ENCODE data around the gene UBR3.
"Not testable (repeated sequence)": the region's sequence is repeated elsewhere in the genome, so short reads cannot be mapped to it uniquely, and the experiment has no call there.

UBR3 gene

GRCh38 chr2:169867579-169867978 lies 40.3 kb downstream of the UBR3 start:
- no peak for DNase-seq (ENCODE audit: low read depth)

DNA sequence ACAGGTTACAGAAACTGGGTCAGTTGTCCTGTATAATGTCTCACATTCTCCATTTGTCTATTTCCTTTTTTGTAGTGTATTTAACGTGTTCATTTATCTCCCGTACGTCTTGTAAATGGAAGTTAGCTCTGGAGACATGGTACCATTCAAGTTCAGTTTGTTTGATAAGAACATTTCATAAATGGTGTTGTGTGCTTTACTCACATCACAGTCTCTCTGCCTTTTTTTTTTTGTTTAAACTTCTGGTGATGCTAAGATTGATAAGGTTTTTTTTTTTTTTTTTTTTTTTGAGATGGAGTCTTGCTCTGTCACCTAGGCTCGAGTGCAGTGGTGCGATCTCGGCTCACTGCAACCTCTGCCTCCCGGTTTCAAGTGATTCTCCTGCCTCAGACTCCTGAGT lies 41.7 kb downstream of the UBR3 start:
- no peak for DNase-seq (ENCODE audit: low read depth)

- DNase-seq (ENCODE audit: low read depth) = not testable (repeated sequence)
Observed at GRCh38 chr2:169871369-169871768, 44.1 kb downstream of the UBR3 start.

DNA sequence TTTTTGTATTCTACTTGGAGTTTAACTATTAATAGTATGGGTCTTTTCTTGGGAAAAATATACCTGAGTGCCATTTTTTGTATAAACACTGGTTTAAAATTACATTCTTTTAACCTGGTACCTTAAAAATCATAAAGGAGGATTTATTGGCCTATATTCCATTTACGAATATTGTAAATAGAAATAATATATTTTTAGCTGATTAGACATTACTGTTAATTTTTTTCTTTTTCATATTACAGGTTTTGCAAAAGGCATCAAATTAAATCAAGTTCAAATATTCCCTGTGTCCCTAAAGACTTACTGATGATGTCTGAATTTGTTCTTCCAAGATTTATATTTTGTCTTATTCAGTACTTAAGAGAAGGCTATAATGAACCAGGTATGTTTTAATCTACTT lies 44.7 kb downstream of the UBR3 start:
- no peak for DNase-seq (ENCODE audit: low read depth)

GRCh38 chr2:169877398-169877797 lies 50.1 kb downstream of the UBR3 start:
- DNase-seq (ENCODE audit: low read depth) = no peak

DNA sequence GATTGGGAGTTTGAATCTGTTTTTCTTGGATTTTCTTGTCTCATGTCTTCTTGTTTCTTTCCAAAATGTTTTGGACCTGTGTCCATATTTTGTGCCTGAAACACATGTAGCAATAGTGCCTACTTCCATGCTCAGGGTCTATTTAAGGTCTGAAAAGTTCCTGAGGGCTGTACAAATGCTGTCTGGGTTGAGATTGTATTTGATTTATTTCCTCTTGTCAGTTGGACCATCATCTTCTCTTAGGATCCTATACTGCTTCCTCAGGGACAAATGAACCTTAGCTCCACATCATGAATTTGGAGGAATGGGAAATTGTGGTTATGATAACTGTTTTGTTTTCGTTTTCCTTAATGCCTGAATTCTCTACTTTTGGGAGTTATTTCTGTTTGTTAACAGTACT lies 59.9 kb downstream of the UBR3 start:
- DNase-seq (ENCODE audit: low read depth) = no peak

DNA sequence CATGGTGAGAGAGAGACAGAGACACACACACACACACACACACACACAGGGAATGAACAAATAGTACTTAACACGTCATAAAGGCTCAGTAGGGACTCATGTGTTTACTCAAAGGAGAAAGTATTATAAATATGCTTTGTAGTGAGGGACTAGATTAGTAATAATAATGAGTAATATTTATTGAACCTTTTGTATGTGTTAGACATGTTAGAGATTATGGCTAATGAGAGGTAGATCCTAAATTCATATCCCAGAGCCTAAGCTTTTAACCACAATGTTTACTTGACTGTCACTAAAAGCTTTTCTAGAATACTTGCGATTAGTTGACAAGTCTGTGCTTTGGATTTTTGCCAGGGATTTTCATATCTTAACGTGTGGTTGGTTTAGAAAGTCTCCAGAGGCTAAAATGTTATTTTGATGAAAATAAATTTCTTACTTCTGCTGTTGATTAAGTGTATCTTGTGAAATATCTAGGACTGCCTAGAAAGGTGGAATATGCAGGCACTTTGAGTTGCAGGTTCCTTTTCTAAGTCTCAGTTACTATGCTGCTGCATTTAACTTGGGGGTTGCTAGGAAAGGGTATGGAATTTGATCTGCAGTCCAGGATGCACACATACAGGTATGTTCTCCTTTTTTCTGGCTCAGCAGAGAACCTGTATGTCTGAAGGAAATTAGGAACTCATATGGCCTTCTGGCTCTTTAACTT lies 64.5 kb downstream of the UBR3 start:
- DNase-seq (ENCODE audit: low read depth) = no peak

DNA sequence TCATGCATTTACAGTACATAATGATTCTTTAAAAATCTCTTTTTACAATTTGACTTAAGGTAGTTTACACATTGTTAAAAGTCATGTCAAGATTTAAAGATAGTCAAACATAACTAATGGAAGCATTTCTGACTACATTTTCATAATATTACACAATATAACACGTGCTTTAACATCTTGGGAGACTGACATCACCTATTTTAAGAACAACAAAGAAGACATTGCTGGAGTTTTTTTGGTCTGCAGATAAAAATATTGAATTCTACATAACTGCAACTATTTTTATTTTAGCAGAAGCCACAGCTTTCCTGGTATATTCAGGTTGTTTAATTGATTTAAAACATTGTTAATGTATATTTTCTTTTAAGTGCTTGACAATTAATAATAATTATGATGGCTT lies 65.7 kb downstream of the UBR3 start:
- DNase-seq (ENCODE audit: low read depth) = no peak

DNA sequence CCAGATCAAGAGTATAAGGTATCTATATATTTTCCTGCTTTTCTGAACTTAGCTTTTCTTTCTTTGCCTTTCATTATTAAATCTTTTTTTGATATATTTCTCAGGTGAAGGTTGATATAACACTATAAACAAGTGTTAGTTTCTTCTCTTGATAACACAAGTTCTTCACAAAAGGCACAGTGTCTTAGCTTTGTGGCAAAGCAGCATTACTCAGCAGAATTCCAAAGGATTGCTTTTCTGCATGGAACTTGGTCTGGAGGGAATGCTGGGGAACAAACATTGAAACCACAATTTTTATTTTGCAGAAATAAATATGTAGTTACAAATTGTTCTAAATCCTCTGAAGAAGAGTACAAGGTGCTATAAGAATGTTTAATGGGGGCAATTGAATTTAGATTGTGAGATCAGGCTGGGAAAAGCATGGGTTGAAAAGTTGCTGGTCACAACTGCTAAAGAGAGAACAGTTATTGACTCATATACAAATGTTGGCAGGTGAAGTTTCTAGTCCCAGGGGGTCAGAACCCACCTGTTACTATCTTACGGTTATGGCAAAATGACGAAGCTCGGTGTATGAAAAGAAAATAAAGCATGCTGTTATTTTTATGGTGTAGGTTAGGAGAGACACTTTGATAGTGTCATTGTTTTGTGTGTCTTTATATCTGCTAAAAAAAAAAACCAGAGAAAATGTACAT lies 68.2 kb downstream of the UBR3 start:
- DNase-seq (ENCODE audit: low read depth) = no peak

GRCh38 chr2:169897834-169898233 lies 70.6 kb downstream of the UBR3 start:
- no peak for DNase-seq (ENCODE audit: low read depth)

- not testable (repeated sequence) for DNase-seq (ENCODE audit: low read depth)
Observed at GRCh38 chr2:169900103-169900502, 72.8 kb downstream of the UBR3 start.

GRCh38 chr2:169900686-169901085 lies 73.4 kb downstream of the UBR3 start:
- no peak for DNase-seq (ENCODE audit: low read depth)

- no peak for DNase-seq (ENCODE audit: low read depth)
Observed at GRCh38 chr2:169906731-169907130, 79.5 kb downstream of the UBR3 start.

DNA sequence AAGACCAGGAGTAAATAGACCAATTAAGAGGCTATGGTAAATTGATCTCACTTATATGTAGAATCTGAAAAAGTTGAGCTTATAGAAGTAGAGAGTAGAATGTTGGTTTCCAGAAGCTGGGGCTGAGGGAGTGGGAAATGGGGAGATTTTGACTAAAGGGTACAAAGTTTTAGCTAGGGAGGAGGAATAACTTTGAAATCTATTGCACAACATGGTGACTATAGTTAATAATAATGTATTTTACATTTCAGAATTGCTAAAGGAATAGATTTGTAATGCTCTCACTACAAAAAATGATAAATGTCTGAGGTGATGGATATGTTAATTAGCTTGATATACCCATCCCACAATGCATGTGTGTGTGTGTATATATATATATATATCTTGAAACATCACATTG lies 82.1 kb downstream of the UBR3 start:
- no peak for DNase-seq (ENCODE audit: low read depth)

- DNase-seq (ENCODE audit: low read depth) = no peak
Observed at GRCh38 chr2:169910109-169910799, 83.0 kb downstream of the UBR3 start.

GRCh38 chr2:169911119-169911518 lies 83.9 kb downstream of the UBR3 start:
- no peak for DNase-seq (ENCODE audit: low read depth)

DNA sequence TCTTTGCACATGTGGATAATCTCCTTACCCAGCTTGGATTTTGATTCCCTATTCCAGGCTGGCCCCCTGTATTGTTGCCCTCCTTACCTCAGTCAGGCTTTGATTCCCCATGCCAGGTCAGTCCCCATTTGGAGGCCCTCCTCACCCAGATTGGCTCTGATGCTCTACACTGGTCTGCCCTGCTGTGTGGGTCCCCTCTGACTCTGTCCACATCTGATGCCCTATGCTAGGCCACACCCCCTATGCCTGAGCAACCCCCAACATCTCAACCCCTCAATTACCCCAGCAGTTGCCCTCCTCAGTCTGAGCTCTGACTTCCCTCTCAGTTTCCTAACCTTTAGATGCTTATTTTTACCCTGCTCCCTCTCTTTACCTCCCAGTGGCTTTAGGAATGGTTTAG lies 89.4 kb downstream of the UBR3 start:
- no peak for DNase-seq (ENCODE audit: low read depth)

DNA sequence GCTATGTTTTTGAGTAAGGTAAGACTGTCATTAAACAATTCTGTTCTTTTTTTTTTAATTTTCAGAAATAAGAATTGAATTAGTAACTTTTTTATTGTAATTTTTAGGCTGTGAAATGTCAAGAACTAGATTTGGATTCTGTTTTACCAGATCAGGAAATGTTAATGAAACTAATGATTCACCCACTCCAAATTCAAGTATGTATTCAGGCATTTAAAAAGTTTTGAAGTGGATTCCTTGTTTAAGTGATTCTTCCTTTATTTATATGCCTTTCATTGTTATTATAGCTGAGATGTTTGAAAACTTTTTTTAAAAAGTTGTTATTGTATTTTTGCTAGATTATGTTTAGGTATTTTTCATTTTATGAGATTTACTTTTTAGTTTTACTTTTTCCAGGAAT lies 96.7 kb downstream of the UBR3 start:
- DNase-seq (ENCODE audit: low read depth) = no peak

GRCh38 chr2:169925968-169926367 lies 98.7 kb downstream of the UBR3 start:
- no peak for DNase-seq (ENCODE audit: low read depth)

DNA sequence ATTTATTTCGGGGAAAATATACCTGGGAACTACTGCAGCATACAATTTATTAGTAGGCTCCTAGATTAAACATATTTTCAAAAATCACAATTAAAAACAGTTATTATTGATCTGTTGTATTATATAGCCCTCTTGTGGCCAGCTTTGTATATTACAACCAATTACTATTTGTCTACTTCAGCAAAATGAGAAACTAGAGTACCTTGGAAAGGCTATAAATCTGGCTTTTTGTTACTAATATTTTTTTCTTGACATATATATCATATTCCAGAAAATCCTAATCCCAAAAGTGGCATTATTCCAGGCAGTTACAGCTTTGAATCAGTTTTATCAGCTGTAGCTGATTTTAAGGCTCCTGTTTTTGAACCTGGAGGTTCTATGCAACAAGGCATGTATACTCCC lies 101.2 kb downstream of the UBR3 start:
- no peak for DNase-seq (ENCODE audit: low read depth)

- no peak for DNase-seq (ENCODE audit: low read depth)
Observed at GRCh38 chr2:169933124-169933711, 106.0 kb downstream of the UBR3 start.

- not testable (repeated sequence) for DNase-seq (ENCODE audit: low read depth)
Observed at GRCh38 chr2:169936652-169937051, 109.4 kb downstream of the UBR3 start.

DNA sequence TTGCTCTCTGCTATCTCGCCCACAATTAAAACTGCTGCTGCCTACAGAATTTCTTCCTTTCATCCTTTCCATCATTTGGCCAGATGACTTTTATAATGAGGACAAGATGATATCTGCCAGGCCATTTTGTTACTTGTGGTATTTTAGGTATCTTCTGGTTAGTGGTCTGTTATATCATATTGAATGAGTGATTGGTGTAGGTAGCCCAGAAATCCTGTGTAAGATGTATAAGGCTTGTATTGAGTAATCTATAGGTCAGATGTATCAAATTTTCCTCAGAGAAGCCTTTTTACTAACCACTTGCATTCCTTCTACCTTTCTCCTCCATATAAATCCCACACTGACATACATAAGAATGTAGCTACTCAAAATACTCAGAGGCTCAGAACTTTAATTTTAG lies 118.3 kb downstream of the UBR3 start:
- DNase-seq (ENCODE audit: low read depth) = no peak
